SH-SY5Y (cell line): ENCODE results near the gene SLC39A11.

Experiments
- GATA2 ChIP-seq: IDR thresholded peaks from 2 replicates; pipeline ENCODE4 v1.6.1; 2011; ENCODE audit warnings: mild to moderate bottlenecking, low read depth, low read length
- GATA3 ChIP-seq: IDR thresholded peaks from 2 replicates; pipeline ENCODE4 v1.6.1; 2011; ENCODE audit warnings: low read depth, mild to moderate bottlenecking, low read length, moderate library complexity

DNA sequence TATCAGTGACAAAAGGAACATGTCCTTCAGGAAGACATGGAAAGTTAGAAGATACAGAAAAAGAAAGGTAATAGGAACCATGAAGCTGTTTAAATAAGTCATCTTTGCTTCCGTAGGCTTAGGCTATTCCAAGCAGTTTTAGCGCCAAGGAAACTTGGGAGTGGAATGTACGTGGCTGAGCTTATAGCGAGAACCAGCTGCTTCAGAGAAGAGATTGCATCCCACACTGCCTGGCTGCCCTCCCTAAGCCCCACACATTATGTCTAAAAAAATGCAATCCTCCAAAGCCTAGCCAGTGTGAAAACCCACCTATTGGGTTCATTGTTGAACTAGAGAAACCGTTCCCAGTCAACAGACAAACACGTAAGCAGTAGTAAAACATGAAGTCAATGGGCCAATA is 149.9 kb downstream of the SLC39A11 start:
- TF ChIP-seq GATA2, result no peak
- no peak for TF ChIP-seq GATA3
